Upper lobe of left lung (tissue), 6 donors: Measurements from ENCODE around the gene DCTN2. TPM values are rescaled to one million over a fixed set of nuclear protein-coding genes. Genes with fewer than 3 reads are reported as not detected.

Source experiments
- ATAC-seq, 2 donors: fragments of 200-7000 bp; cut with Tn5 transposase; one replicate each; pipeline ENCODE4 v1.9.1; 2022; ENCODE audit warnings: mild to moderate bottlenecking in 2 of 2, moderate library complexity in 2 of 2; ENCODE audit not compliant: low FRiP score in 2 of 2
- DNase-seq, 2 donors: peaks; one replicate each; pipeline ENCODE4 v3.0.0-alpha.2; 2019 to 2020
- H3K27ac ChIP-seq, 4 donors: fragments of 200-600 bp; sonication (generic); one replicate each; pipeline ENCODE4 v1.5.1; 2016 to 2019
- H3K27me3 ChIP-seq, 4 donors: fragments of 200-600 bp; sonication (generic); one replicate each; pipeline ENCODE4 v1.5.1; 2017 to 2019
- H3K36me3 ChIP-seq, 4 donors: fragments of 200-600 bp; sonication (generic); one replicate each; pipeline ENCODE4 v1.5.1; 2016 to 2019
- H3K4me1 ChIP-seq, 4 donors: fragments of 200-600 bp; sonication (generic); one replicate each; pipeline ENCODE4 v1.5.1; 2018 to 2019
- H3K4me3 ChIP-seq, 4 donors: fragments of 200-600 bp; sonication (generic); one replicate each; pipeline ENCODE4 v1.5.1; 2017 to 2019; ENCODE audit warnings: mild to moderate bottlenecking in 2 of 4, moderate library complexity in 1 of 4
- H3K9me3 ChIP-seq, 4 donors: fragments of 200-600 bp; sonication (generic); one replicate each; pipeline ENCODE4 v1.5.1; 2018 to 2019
- EP300 ChIP-seq, 4 donors: sonication (generic); formaldehyde crosslinking; IDR thresholded peaks; one replicate each; pipeline ENCODE4 v1.5.1; 2017; ENCODE audit warnings: antibody characterized with exemption in 4 of 4, control low read depth in 2 of 4
- POLR2A ChIP-seq, 4 donors: fragments of 450-650 bp; IDR thresholded peaks; one replicate each; pipeline ENCODE4 v1.5.1; 2016 to 2017; ENCODE audit warnings: antibody characterized with exemption in 4 of 4, mild to moderate bottlenecking in 2 of 4
- POLR2AphosphoS5 ChIP-seq, 2 donors: sonication (generic); formaldehyde crosslinking; IDR thresholded peaks; one replicate each; pipeline ENCODE4 v1.5.1; 2017; ENCODE audit warnings: antibody characterized with exemption in 2 of 2
- WGBS, 2 donors: methylation state at CpG; one replicate each; pipeline ENCODE4 v1.1.5; 2017 to 2018; 5-methylcytosine and 5-hydroxymethylcytosine counted together
- total RNA-seq, 6 donors: library from RNA; depleted of rRNA in 4 of 6; stranded (reverse); fragments of >200 nt in 4 of 6; gene quantifications; one replicate each; pipeline versions ENCODE4 v1.1.0 to v1.2.1, GENCODE V29; 2016 to 2021
- TF ChIP-seq, protein P1 (sequence below), 6 experiments: fragments of 450-650 bp in 4 of 6; fragments of 200-600 bp in 2 of 6; sonication (generic) in 2 of 6; IDR thresholded peaks; one replicate each; pipeline ENCODE4 v1.5.1; 2016 to 2019; ENCODE audit warnings: antibody characterized with exemption in 6 of 6
- donor health status: DM: no; HTN: no; CAD: no; lungs with moderate emphysema.
- donor health status: DM: no; HTN: yes; CAD: no; lungs with severe emphysema.

DCTN2 gene
- total RNA-seq, 6 donors from 2014 or later = 83.1 to 145 (median 110) TPM

DNA sequence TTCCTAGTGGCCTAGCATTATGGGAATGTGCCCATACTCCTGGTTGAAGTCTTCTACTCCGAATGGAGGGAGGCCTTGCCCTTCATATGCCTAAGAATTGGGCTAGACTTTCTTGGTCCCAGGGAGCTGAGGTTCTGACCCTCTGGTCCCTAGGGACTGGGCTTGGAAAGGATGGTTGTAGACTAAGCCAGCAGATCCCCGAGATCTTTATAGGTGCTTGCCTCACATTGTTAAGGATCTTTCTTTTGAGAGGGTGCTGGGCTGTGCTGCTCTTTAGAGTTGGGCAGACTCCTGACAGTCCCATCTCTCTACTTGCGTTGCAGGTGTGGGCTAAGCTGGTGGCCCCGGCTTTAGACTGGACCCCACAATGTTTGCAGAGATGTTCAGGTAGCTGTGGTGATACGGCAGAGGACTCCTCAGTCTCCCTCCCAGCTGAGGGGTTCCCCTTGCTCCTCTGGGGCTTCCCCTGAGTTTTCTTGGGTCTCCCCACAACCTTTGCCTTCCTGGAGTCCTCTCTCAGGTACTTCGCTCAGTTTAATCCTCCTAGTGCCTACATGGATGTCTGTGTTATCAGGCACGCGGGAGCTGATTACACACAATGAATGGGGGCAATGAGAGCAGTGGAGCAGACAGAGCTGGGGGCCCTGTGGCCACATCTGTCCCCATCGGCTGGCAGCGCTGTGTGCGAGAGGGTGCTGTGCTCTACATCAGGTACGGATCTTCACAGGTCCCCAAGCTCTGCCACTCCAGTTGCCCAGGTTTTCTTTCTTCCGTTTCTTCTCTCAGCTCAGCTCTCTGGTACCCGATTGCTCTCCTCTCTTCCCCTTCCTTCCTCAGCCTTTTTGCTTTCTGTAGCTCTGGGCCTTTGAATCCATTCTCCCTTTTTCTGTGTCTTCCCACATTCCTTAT, 23.0 kb downstream of the DCTN2 start:
- Histone ChIP-seq H3K27me3 (no peaks in the 10 kb centered on the region), H3K4me1 (peaks cover 37 to 53% (median 41%) of the 10 kb centered on the region in 4 donors), H3K27ac (peak overlapping the region; percentile 96 to 99 (median 98)), H3K36me3 (peaks cover 33 to 51% (median 44%) of the 10 kb centered on the region in 4 donors), H3K4me3 (peak overlapping the region; percentile 79 to 94 (median 86)), H3K9me3 (no peaks in the 10 kb centered on the region)
- ATAC-seq (no peak), DNase-seq (no peak)
- WGBS, 2 donors = 70% methylated on average over 13 to 14 of the region's 14 CpGs
- TF ChIP-seq, protein P1, sequence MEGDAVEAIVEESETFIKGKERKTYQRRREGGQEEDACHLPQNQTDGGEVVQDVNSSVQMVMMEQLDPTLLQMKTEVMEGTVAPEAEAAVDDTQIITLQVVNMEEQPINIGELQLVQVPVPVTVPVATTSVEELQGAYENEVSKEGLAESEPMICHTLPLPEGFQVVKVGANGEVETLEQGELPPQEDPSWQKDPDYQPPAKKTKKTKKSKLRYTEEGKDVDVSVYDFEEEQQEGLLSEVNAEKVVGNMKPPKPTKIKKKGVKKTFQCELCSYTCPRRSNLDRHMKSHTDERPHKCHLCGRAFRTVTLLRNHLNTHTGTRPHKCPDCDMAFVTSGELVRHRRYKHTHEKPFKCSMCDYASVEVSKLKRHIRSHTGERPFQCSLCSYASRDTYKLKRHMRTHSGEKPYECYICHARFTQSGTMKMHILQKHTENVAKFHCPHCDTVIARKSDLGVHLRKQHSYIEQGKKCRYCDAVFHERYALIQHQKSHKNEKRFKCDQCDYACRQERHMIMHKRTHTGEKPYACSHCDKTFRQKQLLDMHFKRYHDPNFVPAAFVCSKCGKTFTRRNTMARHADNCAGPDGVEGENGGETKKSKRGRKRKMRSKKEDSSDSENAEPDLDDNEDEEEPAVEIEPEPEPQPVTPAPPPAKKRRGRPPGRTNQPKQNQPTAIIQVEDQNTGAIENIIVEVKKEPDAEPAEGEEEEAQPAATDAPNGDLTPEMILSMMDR (IDR thresholded peaks at IDR 0.05) = no peak

DNA sequence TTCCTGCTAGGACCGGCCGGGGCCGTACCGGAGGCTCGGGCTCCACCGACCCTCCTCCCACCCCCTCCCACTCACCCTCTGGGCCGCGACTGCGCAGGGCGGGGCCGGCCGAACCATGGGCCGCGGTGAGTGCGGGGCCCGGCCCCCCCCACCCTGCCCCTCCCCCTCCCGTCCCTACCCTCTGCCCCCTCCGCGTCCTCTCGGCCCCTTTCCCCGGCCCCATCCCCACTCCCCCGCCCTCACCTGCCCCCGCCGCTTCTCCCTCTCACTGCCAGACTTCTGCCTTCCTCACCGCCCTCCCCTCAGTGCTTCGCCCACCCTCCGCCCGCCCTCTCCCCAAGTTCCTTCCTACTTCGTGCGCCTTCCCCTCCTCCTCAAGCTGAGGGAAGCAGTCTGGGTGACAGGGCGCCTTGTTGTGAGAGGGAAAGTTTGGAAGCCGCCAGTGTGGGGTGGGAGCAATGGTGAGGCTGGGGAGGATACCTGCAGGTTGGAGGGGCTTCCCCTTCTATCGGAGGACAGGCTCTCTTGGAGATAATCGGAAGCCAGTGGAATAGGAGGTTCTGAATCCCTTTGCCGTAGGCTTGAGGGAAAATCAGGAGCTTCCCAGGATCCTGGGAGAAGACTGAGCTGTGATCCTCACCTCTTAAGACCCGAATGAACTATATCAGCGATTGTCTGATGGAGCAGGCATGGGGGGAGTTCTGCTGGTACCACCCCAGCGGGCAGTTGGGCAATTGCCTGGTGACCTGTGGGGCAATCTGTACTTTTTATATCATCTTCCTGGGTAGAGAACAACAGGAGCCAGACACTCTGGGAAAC, 23.9 kb downstream of the DCTN2 start:
- 0% methylated on average over 14 to 23 of the region's 38 CpGs for WGBS, 2 donors
- Histone ChIP-seq H3K9me3 (no peaks in the 10 kb centered on the region), H3K4me3 (peak overlapping the region; percentile 79 to 94 (median 86)), H3K27ac (peak overlapping the region; percentile 96 to 99 (median 98)), H3K36me3 (peaks cover 26 to 47% (median 36%) of the 10 kb centered on the region in 4 donors), H3K4me1 (peaks cover 45 to 62% (median 49%) of the 10 kb centered on the region in 4 donors), H3K27me3 (no peaks in the 10 kb centered on the region)
- ATAC-seq = peak in 1 of 2 donors; percentile 4
- TF ChIP-seq EP300 (IDR thresholded peaks at IDR 0.05) = no peak
- TF ChIP-seq POLR2A (IDR thresholded peaks at IDR 0.05) = peak in 1 of 4 donors; percentile 57
- no peak for TF ChIP-seq POLR2AphosphoS5 (IDR thresholded peaks at IDR 0.05)
- TF ChIP-seq, protein P1 (IDR thresholded peaks at IDR 0.05) = peak in 1 of 6 experiments; percentile 12
- peak in 1 of 2 donors; percentile 73 for DNase-seq

DNA sequence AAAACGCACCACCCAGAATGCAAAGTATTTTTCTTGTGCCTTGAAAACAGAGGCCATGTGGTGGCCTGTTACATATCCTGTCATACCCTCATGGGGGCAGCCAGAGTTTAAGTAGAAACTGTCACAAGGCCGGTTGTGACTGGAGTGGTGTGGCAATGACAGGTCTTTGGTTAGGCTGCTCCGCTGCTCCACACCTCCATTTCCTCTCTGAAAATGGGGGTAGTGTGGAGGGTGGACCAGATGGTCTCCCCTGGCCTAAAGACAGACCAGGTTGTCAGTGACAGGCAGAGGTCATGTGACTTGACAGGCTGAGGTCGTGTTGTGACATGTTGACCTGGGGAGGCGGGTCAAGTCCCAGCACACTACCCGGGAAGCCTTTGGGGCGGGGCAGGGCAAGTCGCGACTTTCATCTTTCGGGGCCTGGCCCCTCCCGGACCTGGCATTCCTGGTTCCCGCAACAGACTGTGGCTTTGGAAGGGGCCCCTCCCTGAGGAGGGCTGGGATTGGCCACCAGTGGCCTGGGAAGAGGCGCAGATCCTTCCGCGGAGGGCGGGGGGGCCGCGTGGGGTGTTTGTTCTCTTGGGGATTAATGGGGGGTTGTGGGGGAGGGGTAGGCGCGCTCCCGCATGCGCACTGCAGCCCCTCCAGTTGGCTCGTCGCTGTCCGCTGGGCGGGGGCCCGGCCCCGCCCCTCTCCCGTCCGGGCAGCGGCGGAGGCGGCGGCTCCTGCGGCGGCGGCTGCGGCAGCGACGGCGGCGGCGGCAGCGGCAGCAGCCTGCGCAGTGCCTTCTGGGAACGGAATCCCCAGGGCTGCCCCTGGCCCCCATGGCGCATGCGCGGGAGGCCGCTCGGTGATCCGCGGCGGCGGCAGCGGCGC, 24.7 kb downstream of the DCTN2 start, which contains the start of gene MBD6:
MBD6 (plus strand) TSS at position 814 of the 876 bp plus-strand sequence. CDS start 1,480 bp downstream, outside the sequence.
- ATAC-seq = peak; percentile 69 to 70
- DNase-seq = peak; percentile 93 to 99
- H3K36me3 ChIP-seq = peaks cover 18 to 47% (median 32%) of the 10 kb centered on the region in 4 donors
- WGBS, 2 donors = 2 to 3% methylated on average over 2 to 12 of the region's 57 CpGs
- H3K27me3 ChIP-seq = no peaks in the 10 kb centered on the region
- no peaks in the 10 kb centered on the region for H3K9me3 ChIP-seq
- peaks cover 50 to 70% (median 57%) of the 10 kb centered on the region in 4 donors for H3K4me1 ChIP-seq
- H3K4me3 ChIP-seq = peak within 1 kb of the TSS; percentile 79 to 94 (median 86)
- TF ChIP-seq POLR2A (IDR thresholded peaks at IDR 0.05) (peak in 3 of 4 donors; percentile 46 to 62 (median 50)), POLR2AphosphoS5 (IDR thresholded peaks at IDR 0.05) (peak; percentile 85 to 88), EP300 (IDR thresholded peaks at IDR 0.05) (peak in 1 of 4 donors; percentile 53)
- TF ChIP-seq, protein P1 (IDR thresholded peaks at IDR 0.05) = no peak
- H3K27ac ChIP-seq = peak within 1 kb of the TSS; percentile 96 to 99 (median 98)

DNA sequence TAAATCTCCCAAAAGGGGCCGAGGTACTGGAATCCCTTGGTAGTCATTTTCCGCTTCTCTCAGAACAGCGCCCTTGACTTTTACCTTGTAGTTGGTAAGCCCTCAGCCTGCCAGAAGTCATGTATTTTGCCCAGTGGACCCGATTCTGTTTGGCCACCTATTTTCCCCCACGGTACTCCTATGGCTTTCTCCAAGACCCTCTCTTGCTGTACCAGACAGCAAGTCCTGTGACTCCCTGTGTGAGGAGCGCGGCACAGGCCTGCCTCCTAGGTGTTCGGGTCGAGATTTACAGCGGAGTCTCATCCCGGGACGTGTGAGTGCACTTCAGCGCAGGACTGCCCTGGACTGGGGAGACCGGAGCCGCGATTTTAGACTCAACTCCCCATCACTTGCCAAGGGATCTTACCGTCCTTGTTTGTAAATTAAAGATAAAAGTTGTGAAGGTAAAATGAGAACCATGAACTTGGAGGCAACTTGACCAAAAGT, 25.4 kb downstream of the DCTN2 start:
- no peaks in the 10 kb centered on the region for H3K27me3 ChIP-seq
- H3K27ac ChIP-seq = peak overlapping the region; percentile 96 to 99 (median 98)
- 44 to 54% methylated on average over 17 of the region's 17 CpGs for WGBS, 2 donors
- H3K36me3 ChIP-seq = peaks cover 16 to 47% (median 32%) of the 10 kb centered on the region in 4 donors
- TF ChIP-seq, protein P1 (IDR thresholded peaks at IDR 0.05) = no peak
- no peak for TF ChIP-seq POLR2A (IDR thresholded peaks at IDR 0.05)
- DNase-seq (peak in 1 of 2 donors; percentile 64), ATAC-seq (no peak)
- peak overlapping the region in 3 of 4 donors; percentile 79 to 94 (median 79) for H3K4me3 ChIP-seq
- H3K4me1 ChIP-seq = peaks cover 50 to 77% (median 58%) of the 10 kb centered on the region in 4 donors
- H3K9me3 ChIP-seq = no peaks in the 10 kb centered on the region
